Stimulated activated CD4-positive, alpha-beta T cell treated with anti-CD3 and anti-CD28 coated beads, Interleukin-12 subunit alpha, Interleukin-12 subunit beta, amount 100 ng/mL, for 24 hours (primary cell): ENCODE results near the gene LAGE3.
"Not testable (repeated sequence)": the region's sequence is repeated elsewhere in the genome, so short reads cannot be mapped to it uniquely, and the experiment has no call there.

Source experiments
- DNase-seq, 2 experiments: peaks; one replicate each; pipeline ENCODE4 v3.0.0-alpha.2; 2020; ENCODE audit warnings: low read depth in 2 of 2

LAGE3 gene

DNA sequence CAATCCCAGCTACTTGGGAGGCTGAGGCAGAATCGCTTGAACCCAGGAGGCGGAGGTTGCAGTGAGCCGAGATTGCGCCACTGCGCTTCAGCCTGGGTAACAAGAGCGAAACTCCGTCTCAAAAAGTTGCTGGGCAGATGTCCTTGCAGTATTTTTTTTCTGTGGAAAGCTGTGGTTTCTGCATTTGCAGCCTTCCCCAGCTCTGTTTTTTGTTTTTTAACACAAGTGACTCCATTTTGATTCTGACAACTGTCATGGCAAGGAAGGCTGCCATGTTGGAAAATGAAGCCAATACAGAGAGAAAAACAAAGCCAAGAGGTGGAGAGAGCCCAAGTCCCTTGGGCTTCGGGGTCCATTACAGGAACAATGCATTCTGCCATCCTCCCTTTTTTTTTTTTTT lies 23.0 kb upstream of the LAGE3 start:
- DNase-seq: no peak

DNA sequence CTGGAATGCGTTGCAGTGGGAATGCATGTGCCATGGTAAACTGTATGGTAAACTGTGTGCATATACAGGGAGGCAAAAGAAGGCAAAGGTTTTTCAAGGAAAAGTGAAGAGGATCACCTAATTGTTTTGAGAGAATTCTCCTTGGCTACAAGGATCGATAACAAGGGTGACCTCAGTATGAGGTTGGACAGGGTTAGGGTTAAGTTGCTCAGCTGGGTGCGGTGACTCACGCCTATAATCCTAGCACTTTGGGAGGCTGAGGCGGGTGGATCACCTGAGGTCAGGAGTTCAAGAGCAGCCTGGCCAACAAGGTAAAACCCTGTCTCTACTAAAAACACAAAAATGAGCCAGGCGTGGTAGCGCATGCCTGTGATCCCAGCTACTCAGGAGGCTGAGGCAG lies 22.3 kb upstream of the LAGE3 start:
- DNase-seq: not testable (repeated sequence)

DNA sequence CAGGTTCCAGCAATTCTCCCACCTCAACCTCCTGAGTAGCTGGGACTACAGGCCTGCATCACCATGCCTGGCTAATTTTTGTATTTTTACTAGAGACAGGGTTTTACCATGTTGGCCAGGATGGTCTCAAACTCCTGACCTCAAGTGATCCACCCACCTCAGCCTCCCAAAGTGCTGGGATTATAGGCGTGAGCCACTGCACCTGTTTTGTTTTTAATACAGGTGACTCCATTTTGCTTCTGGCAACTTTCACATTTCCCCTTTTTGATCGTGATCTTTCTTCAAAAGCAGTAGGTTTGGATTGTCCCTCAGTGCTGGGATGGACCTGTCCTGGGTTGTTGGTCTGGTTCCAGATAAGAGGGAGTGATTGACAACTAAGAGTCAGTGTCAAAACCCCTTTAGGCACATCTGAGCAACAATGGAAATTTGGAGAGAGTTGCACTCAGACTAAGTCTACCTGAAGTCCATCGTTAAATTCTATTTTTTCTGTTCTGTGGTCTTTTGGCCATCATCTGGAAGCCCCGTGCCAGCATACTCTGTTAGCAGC lies 17.6 kb upstream of the LAGE3 start:
- not testable (repeated sequence) for DNase-seq

DNA sequence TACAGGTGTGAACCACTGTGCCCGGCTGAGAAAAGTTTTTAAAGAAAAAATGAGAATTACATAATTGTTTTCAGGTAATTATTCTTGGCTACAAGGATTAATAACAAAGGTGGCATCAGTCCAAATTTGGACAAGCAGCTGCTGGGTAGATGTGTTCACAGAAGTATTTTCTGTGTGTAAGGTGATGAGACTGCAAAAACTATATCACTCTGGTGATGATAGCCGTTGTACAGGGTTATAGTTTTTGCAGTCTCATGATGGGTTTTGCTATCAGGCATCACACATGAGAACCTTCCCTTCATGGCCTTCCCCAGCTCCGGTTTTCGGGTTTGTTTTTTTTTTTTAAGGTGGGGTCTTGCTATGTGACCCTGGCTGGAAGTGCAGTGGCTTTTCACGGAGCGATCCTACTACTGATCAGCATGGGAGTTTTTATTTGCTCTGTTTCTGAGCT lies 16.4 kb upstream of the LAGE3 start:
- no peak for DNase-seq

DNA sequence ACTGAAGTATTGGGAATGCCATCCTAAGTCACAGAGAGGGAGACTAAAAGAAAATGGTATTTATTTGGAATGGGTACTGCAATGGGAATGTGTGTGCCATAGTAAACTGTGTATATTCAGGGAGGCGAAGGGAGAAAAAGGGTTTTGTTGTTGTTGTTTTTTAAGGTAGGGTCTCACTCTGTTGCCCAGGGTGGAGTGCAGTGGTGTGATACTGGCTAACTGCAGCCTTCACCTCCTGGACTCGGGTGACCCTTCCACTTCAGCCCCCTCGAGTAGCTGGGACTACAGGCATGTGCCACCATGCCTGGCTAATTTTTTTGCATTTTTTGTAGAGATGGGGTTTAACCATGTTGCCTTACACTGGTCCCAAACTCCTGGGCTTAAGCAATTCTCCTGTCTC lies 15.6 kb upstream of the LAGE3 start:
- no peak for DNase-seq

DNA sequence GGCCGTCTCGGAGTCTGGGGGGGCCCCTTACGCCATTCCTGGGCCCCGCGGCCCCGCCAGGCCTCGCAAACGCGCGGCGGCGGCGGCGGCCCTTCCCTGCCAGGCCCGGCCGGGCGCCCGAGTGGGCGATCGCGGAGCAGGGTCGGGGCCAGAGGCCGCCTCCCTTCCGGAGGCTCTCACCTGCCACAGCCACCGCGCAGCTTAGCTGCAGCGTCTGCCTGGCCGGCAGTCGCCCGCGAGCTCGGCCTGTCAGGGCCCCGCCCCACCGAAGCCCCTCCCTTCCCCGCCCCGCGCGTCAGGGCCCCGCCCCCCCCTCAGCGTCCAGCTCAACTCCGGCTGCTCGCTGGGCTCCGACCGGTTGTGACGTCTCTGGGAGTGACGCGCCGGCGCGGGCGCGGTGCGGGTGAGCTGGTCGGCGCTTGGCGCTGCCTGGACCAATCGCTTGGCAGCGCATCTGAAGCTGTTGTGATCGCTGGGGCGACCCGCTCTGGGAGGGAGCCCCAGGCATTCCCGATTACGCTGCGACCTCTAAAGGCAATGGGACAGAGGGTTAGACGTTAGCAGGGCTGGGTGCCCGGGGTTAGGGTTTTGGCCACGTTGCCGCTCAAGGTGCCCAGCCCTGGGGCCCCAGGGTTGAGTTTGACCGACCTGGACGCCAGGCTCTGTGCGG lies 11.5 kb upstream of the LAGE3 start, which contains the start of gene SLC10A3:
Gene SLC10A3, minus strand, starts transcription at position 216 of the 670 bp plus-strand sequence. CDS start 1,689 bp downstream, outside the sequence.
- DNase-seq: peak; percentile 77 to 80

DNA sequence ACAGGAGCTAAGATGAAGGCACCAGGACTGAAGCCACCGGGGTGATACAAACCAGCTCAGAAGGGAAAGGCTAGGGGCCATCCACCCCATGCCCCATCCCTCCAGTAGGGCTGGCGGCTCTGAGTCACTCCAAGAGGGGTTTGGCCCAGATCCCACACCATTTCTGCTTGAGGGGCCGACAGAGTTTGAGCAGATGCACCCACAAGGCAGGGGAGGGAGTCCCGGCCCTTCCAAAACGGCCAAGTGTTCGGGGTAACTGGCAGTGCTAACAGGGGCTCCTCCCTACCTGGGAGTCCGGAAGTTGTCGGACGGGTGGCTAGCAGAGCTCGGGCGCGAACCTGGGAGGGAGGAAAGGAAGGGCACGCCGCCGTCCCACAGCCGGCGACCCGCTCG lies 10.9 kb upstream of the LAGE3 start:
- no peak for DNase-seq

DNA sequence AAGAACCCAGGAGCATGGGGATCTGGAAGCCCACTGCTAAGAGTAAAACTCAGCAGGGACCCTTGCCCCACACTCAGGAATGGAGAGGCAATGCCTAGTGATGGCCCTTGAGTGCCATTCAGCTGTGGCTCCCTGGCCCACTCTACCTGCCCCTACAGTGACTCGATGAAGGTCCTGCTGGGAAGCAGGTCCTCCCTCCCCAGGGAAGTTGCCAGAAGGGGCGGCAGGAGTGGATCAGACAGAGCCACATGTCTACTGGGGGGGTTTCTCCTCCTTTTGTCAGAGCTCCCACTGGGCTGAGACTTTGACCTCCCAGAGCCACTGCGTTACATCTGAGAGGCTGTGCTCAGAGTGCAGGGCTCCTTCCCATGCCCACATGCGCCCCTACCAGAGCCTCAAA lies 10.1 kb upstream of the LAGE3 start:
- no peak for DNase-seq

DNA sequence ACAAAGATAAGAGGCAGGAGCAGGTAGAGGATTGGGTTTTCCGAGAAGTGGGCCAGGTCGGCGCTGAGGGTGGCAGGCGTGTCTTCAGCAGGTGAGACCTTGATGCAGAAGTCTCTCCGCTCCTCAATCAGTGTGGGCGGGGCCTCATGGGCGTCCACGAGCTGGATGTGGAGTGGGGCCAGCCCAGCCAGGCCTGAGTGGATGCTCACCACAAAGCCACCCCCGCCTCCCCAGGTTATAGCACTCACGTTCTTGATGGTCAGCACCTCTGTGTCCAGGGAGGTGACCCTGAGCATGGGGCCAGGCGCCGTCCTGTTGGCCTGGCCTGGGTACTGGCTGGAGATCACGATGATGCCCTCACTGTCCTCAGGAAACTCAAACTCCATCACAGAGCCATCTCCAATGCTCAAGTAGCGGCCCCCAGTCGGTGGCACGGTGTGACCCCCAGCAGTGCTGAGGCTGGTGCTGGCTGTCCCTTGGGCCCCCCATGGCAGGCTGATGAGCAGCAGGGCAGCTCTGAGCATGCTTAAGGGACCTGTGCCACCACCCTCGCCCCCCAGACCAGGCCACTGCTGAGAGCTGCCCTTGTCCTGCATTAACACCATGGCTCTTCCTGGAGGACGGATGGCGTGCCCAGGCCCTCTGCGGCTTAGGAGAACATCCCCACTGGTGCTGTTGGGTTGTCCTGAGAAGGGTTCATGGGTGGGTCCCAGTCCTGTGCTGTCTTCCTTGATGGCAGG lies 9.4 kb upstream of the LAGE3 start:
- no peak for DNase-seq

DNA sequence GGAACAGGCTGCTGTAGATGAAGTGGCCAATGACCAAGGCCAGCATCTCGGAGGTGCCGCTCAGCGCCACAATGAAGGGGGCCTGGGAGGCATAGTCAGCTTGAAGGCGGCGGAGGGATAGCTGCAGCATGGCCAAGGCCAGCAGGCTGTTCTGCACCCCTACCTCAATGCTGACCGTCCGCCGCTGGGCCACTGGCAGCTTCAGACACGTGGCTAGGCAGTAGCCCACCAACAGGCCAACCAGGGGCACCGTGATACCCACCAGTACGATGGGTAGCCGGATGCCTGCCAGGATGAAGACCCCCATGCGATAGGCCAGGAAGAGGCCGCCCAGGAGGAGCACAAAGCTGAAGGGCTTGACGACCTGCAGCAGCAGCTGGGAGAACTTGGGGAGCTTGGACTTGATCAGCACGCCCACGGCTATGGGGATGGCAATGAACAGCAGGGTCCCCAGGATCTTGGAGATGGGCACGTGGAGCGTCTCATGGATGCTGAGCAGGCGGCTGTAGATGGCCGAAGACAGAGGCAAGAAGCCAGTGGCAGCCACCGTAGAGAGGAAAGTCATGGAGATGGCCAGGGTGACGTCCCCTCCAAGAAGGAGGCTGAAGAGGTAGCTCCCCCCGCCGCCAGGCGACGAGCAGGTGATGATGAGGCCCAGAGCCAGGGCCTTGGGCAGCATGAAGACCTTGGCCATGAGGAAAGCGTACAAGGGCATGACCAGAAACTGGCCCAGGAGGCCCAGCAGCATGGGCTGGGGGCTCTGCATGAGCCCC lies 8.6 kb upstream of the LAGE3 start:
- DNase-seq: no peak

DNA sequence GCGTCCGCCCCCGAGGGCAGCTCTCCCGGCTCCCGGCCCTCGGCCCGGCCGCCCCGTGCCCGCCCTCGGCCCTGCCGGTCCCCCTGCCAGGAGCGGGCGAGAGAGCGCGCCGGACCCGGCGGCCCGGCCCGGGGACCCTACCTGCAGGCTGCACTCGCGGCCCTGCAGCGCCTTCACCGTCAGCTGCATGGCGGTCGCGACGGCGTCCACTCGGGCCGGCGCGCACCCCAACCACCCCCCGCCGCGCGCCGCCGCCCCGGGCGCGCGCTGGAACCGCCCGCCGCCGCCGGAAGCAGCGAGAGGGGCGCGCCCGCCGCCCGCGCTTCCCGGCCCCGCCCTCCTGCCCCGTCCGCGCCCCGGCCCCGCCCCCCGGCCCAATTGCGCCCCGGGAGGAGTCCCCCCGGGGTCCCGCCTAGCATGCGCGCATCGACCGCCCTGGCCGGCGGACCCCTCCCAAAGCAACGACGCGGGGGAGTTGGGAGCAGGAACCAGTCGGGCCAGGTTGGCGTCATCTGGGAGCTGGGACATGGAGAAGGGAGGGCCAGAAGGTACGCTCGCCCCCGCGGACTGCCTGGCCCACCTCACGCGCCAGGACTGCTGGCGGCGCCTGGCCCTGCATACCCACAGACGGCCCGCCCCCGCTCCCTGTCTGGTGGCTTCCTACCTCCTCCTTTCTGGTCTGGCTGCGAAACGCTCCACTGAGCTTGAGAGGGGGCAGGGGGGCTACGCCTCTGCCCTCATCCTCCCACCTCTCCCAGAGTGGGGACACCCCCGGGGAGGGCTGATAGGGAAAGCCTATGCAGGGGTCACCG lies 7.5 kb upstream of the LAGE3 start, which contains the start of gene UBL4A:
Gene UBL4A, minus strand, starts transcription at position 220 of the 812 bp plus-strand sequence. Its CDS starts 31 bp downstream, at position 189.
- DNase-seq: peak; percentile 36 to 41

DNA sequence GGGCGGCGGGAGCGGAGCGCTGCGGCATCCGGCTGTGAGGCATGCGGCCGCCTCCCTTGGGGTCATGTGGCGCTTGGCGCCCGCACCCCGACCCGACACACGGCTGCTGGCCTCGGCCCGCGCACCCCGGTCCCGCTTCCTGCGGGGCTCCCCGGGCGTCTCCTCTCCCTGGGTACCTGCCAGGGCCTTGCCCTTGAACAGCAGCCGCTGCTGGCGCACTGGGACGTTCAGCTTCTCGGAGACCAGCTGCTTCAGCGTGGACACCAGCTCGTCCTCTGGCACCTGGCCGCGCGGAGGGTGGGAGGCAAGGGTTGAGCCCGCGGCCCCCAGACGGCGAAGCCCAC lies 6.9 kb upstream of the LAGE3 start:
- DNase-seq: no peak

DNA sequence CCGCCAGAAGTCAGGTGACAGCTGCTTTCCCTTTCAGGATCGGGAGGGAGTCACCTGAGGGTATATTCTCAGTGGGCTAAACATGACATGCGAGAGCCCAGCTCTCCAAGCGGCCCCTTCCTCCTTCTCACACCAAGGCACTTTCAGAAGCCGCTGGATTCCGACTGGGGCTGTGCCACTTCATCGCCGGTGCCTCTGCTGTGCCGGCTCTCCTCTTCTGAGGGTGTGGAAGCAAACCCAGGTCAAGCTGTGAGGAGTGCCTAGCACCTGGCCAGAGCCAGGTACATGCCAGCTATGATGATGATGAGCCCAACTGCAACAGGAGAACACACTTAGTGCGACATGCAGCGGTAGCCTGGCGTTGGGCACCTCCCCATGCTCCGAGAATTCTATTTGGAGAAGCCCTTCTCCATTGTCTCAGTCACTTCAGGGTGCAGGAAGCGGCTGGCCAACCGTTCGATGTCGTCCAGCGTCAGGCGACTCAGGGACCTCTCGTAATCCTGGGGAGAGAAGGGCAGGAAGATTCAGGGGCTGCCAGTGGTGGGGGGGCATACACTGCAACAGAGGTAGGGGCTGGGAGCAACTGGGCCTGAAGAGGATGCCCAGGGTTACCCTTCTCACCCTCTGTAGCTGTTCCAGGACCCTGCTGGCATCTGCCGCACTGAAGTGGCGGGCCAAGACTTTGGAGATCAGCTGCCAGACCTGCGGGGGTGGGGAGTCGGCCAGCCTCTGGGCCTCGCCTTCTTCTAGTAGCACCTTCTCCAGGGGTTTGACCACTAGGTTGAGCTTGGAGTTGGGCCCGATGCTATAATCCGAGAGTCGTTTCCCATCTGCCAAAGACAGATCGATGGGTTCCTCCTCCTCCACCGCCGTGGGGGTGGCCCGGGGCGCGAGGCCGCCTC lies 6.3 kb upstream of the LAGE3 start:
- DNase-seq: no peak

DNA sequence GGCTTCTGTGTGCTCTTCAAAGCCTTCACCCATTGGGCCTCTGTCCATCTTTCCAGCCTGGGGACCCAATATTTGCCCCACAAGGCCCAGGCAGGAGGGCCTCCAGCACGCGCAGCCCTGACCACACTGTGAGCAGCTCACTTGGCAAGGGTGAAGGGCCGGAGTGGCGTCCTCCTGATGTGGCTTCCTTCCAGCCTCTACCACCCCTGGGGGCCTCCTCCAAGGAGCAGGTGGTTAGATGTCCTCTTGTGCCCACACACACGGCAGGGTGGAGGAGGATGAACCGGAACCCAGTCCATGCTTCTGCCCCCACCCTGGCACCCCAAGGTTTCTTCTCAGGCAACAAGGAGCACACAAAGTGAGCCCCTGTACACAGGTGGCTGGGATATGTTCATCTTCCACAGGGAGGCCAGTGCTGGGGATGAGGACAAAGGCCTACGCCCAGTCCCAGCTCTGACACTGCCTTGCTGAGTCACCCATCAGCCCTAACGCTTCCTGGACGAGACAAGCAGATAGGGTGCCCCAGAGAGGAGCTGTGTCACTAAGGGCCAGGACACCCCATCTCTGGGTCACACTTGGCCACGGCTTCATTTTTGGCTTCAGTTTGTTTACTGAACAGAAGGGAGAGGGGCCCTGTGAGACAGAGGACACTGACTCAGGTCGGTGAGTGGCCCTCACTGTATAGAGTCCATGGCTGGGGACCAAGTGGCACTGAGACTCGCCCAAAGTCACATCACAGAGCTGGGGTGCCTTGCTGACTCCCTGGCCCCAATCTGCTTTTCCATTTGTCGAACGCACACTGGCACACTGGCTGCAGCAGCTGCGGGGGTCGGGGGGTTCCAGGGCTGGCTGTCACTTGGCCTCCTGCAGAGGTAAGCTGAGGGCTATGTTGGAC lies 5.4 kb upstream of the LAGE3 start:
- no peak for DNase-seq

DNA sequence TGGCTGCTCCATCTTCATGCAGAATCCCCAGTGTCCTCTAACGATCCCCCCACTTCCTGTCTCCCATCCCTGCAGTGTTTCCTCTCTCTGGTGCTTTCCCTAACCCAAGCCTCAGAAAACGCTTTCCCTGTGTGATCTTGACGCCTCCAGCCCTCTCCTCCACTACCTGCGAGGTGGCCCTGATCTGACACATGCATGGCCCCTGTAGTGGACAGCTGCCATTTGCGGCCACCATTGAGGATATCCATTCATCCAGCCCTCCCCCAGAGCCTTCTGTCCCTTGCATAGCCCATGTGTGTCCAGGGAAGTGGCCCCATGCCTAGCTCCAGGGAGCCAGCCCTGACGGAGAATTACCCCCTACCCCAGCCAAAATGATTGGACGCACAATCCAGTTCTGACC lies 4.2 kb upstream of the LAGE3 start:
- DNase-seq: no peak

DNA sequence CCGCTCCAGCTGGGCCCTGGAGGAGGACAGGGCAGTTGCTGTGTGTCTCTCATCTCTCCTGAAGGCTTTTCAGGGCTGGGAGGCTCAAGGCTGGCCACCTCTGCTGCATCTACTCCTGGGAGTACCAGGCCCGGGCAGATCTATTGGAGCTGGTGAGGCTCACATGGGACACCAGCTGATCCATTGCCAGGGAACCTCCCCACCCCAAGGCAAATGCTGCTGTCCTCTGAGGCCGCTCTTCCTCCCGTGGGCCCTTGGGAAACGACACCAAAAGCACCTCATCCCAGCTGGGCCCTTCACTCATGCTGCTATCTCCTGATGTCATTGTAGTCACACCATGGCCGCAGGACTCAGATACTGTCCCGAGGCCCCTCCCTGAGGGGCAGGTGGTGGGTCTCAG lies 3.7 kb upstream of the LAGE3 start:
- no peak for DNase-seq

DNA sequence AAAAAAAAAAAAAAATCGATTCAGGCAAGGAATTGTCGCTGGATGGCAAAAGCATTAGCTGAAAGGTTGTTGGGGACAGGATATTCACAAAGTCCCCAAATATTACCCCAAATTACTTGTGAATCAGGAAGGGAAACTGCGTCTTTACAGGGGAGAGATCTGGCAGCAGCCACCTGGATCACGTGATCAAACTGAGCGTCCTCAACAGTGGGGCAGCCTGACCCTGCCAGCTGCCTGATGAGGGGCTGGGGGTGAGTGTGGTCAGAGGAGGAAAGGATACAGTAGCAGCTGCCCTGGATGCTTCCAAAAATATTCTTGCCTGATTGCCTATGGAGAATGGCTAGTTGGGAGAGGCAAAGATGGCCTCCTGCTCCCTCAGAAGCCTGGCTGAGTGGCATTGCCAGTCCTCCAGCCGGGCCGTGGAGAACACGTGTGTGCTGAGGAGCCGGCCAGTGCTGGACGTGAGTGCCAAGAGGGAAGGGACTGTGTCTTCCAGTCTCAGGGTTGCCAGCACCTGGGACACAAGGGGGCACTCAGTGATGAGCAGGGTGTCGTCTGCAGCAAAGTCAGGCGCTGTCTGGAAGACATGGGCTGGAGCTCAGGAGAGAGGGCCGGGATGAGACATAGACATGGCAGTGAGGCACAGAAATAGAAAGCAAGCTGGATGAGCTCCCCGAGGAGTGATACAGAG lies 3.0 kb upstream of the LAGE3 start:
- DNase-seq: no peak

DNA sequence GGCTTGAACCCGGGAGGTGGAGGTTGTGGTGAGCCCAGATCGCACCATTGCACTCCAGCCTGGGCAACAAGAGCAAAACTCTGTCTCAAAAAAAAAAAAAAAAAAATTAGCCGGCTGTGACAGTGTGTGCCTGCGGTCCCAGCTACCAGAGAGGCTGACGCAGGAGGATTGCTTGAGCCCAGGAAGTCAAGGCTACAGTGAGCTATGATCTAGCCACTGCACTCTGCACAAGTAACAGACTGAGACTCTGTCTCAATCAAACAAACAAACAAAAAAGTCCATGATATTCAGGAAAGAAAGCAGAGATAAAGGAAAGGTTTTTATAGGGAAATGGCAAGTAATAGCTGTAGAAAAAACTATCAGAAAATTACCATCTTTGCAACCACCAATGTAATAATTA lies 2.1 kb upstream of the LAGE3 start:
- no peak for DNase-seq
